COR-L47 (cell line): ENCODE data around the gene ZBTB49.

Source experiments
- DNase-seq: peaks from one replicate; lab custom pipeline; 2025; lab: John Stamatoyannopoulos, UW

ZBTB49 gene

DNA sequence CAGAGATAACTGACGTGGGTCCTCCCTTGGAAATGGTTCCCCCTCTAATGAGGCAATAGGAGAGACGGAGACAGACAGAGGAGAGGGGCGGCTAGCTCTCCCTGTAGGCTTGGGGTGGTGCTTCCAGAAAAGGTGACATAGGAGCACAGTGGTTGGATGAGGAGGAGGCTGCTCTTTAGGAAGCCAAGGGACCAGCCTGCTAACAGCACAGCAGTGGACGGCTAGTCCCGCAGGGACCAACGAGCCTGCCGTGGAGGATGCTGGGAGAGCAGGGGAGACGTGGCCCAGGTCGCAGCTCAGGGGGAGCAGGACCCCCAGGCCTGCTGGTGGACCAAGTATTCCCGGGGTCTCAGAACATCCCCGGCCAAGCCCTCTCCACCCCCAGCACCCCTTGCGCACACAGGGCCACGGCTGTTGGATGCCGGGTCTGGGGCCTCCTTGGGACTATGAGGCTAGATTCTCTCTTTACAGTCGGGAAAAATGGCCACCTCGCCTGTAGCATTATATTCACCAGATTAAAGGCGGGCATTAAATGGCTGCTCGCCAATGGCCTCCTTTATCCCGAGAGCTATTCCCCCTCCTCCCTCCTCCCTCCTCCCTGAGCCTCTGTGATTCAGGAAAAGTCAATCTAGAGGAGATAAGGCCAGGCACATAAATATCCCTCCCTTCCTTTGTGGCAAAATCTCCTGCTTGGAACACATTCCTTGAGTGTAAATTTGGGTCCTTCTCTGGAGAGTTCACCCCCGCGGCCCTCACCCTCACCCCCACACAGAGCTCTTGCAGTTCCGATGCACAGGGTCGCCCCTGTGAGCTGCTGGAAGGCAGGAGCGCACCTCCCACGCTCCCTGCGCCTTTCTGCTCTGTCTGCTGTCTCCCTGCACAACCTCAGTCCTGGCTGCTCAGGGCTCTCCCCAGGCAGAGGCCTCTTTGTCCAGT is 66.3 kb downstream of the ZBTB49 start:
- DNase-seq = no peak

DNA sequence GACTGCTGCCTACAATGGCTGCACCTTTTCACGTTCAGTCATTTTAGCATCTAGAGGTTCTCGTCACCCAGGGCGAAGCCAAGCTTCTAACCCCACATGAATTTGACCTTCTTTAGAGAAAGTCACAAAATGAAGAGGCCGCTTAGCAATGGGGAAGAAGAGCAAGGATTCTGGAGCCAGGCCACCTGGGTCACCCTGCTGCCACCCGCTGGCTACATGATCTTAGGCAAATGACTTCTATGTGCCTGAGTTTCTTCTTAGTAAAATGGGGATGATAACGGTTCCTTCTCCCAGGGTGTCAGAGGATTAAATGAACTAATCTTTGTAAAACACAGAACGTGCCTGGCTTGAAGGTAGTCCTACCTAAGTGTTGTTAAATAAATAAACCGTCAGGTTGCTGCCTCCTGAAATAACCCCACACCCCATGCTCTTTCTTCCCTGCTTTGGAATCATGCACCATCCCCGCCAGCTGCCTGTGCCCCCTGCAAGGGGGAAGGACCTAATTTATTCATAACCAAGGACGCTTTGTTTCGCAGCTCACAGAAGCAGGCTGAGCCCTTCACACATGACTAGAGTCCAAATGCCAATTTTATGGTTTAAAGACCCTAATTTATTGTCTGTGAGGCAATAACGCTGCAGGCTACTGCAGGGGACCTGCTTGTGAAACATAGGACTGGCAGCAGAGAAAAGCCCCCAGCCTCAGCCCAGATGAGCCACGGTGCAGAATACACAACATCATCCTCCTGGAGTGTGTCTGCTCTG is 68.2 kb downstream of the ZBTB49 start:
- DNase-seq = no peak

DNA sequence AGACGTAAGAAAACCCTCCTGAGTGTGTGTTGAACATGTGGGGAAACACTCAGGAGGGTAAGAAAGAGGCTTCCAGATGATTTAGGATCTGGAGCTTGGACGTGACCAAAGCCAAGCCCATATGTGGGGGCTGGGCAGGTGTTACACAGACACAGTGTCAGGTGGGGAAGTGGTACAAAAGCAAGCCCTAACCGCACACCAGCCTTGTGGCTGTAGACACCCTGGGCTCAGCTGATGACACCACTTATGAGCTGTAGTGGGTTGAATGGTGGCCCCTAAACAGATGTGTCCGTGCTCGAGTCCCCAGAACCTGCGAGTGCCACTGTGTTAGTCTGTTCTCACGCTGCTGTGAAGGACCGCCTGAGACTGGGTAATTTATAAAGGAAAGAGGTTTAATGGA is 71.8 kb downstream of the ZBTB49 start:
- no peak for DNase-seq

DNA sequence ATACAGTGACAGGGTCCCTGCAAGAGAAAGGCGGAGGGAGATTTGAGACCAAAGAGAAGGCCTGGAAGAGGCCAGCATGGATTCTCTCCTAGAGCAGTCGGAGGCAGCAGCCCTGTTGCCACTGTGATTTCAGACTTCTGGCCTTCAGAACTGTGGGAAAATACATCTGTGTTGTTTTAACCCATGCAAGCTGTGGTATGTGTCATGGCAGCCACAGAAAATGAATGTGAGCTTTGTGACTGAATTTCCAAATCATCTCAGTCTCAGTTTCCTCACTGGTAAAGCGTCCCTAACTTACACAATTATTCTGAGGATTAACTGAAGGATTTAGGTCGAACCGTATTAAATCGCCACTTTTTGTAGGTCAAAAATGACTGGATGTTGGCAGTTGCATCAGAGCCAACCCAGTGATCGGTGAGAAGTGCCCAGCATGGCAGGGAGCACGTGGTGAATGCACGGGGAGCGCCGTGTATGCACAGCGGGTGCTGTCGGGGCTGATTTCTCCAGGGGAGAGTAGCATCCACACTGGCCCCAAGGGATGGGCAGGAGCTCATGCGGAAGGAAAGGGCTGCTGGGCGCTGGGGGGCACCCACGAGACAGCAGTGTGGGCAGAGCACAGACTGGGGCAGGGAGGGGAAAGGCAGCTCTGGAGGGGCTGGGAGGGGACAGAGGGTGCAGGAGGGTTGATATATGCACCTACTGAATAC is 73.1 kb downstream of the ZBTB49 start:
- no peak for DNase-seq

DNA sequence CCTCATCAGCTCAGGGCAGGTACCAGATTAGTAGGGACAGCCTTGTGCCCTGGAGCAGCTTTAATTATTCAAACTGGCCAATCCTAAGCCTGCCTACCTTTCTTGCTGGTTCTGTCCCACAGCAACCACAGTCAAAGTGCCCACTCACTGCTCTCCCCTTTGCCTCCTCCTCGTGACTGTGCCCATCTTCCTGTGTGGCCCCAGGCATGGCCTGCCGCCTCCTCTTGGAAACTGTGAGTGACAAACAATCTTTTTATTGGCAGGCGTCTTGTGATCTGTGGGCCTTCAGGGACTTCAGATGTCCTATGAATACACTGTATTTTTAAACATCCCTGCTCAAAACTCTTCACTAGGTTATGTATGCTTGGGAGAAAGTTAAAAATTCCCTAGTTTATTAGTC is 74.0 kb downstream of the ZBTB49 start:
- no peak for DNase-seq

DNA sequence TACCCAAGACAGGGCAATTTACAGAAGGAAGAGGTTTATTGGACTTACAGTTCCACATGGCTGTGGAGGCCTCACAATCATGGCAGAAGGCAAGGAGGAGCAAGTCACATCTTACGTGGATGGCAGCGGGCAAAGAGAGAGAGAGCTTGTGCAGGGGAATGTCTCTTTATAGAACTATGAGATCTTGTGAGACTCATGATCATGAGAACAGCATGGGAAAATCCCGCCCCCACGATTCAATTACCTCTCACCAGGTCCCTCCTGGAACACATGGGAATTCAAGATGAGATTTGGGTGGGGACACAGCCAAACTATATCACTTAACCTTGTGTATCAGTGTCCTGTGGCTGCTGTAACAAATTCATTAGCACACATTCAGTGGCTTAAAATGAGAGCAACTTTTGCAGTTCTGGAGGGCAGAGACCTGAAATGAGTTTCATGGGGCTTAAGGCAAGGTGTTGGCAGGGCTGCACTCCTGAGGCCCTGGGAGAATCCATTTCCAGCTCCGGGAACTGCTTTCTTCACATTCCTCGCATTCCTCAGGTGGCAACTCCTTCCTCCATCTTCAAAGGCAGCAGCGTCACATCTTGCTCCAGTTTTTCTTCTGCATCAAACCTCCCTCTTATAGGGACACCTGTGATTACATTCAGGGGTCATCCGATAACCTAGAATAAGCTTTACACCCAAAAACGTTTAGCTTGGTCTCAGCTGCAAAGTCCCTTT is 74.6 kb downstream of the ZBTB49 start:
- DNase-seq = no peak

DNA sequence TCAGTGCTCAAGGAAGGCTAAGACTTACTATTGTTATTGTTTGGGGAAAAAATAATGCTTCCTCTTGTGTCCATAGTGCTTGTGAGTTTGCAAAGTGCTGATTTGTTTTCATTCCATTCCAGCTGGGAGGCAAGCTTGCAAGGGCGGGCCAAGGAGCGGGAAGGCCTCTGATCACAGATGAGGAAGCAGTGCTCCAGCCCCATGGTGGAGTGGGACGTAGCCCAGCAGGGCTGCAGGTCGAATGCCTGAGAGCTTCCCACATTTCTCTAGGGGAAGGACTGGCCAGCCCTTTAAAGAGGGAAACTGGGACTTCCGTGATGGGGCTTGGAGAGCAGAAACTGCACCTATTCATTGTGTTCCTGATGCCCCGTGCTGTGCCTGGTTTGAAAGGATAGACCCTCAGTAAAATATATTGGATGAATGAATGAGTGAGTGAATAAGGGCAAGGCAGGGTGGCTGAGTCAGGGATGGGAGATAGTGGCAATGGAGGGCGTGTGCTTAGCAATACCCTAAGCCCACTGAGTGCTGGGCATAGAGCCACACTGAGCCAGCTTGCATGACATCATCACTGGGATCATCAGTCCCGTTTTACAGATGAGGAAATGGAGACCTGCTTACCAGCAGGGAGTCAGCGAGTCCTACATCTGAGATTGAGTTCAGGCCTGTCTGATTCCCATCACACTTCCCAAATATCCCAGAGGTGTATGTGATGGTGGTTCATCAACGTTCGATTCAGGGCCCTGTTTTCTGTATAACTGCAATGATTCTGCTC is 78.9 kb downstream of the ZBTB49 start:
- DNase-seq = no peak
